C1 segment of cervical spinal cord (tissue), 14 donors: ENCODE results near the gene CRMP1.
A peak's percentile ranks its signal among the peaks of the same experiment; 100 is the strongest.

ENCODE experiments used
- DNase-seq, 14 donors: peaks; one replicate each; lab custom pipeline; 2025; lab: John Stamatoyannopoulos, UW

The CRMP1 gene

DNA sequence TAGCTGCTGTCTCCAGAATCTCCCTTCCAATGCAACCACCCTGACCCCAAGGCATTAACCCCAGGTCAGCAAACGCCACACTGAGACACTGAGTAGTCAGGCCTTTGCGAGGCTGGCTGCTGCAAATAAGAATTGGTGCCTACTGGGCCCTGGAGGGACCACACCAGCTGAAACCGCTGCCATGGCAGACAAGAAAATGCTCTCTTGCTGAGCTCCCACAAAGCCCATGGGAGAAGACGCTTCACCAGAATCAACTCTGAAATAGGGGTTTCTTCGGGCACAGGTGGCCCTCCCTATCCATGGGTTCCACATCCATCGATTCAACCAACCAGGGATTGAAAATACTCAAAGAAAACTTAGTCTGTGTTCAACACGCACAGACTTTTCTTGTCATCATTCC, 26.7 kb upstream of the CRMP1 start:
- no peak for DNase-seq

DNA sequence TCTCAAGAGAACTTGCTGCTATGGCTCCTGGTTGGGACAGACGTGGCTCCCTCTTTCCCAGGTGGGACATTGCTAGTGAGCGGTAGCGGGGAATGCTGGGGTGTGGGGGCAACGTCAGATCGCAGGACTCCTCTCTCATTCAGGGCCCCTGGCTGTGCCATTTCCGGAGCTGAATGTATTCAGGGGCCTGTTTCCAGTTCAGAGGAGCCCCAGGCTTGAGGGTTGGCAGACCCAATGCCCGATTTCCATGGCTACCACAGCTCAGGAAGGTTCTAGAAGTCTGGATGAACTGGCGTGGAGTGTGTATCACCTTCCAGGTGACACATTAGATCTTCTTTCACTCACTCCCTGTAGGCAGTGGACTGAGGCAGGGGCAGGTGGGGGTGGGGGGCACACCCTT, 26.2 kb upstream of the CRMP1 start:
- no peak for DNase-seq

DNA sequence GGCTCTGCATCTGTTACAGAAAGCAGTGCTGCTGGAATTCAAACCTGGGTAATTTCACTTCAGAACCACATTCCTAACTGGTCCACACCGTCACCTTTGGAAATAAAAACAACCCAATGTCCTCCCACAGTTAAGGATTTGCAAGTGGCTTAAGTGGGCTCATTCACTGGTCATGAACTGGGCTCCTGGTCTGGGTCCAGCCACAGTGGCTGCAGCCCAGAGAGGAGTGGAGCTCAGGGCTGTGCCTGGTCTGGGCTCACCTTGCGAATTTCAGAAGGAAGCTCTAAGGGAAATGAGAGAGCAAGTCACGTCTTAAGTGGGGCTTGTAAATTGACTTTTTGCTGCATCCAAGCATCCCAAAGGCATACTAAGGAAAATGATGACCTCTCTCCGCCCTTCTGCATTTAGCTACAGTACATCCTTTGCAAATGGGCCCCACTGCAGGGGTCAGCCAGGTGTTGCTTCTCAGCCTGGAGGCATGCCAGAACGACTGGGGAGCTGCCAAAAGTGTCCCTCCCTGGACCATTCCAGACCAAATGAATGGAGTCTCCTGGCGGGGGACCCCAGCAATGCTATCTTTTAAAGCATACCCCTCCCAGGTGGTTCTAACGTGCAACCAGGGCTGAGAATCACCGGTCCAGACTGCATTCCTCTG, 25.6 kb upstream of the CRMP1 start:
- no peak for DNase-seq

DNA sequence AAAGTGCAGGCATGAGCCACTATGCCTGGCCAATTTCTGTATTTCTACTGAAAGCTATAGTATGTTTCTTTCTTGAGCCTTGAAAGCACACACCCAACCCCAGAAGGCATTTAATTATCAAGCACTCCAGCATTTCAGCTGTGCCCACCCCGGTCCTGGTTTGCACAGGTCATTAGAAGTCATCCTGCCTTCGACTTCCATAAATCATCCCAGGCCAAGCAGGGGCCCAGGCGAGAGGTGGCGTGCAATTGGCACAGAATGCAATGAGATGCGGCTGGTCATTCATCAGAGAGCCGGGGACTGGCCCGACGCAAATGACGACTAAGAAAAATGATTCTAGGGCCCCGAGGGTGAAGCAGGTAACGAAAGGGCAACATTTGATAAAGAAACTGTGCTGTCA, 24.8 kb upstream of the CRMP1 start:
- DNase-seq = no peak

DNA sequence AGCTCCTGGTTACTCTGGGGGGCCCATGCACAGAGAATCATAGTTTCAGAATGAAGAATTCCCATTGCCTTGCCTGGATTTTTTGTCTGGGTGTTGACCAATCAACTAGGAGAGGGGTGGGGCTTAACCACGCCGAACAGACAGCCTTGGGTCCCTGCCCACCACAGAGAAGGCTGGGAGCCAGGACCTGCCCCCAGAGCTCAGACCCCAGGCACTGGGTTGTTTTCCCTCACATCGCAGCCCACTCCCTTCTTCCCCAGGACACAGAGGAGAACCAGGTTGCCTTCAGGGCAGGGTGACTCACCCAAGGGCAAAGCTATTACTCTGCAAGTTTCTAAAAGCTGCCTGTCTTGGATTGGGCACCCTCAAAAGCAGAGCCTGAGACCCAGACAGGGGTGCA, 23.3 kb upstream of the CRMP1 start:
- no peak for DNase-seq

DNA sequence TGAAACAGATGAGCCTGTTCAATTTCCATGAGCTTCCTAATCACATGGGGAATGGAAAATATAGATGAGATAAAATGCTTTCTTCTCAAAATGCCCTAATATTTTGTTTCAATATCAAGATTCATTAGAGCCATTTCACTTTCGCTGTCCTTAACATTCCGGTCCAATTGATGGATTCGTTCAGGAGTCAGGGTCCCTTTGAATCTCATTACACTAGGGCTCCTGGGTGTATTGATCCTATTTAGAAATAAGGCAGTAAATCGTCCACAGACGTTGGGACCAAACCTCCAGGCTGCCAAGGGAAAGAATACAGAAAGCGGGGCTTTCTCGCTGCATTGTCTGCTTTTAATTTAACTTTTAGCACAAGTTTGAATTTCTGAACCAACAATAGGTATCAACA, 20.6 kb upstream of the CRMP1 start:
- no peak for DNase-seq

DNA sequence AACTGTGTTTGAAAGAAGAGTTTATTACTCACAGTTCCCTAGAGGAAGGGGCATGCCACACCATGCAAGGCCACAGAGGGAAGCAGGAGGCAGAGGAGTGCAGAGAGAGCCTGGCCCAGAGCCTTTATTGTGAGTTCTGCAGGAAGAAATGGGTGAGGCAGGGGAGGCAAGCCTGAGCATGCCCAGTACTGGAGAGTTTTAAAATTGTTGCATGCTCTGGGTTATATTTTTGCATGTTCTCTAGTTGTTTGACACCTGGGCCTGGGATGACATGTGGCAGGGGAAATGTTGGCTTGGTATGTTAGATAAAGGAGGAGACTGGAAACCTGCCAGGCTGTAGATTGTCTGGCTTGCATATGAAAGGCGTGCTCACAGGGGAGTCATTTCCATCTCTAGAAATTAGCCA, 19.7 kb upstream of the CRMP1 start:
- DNase-seq = no peak

DNA sequence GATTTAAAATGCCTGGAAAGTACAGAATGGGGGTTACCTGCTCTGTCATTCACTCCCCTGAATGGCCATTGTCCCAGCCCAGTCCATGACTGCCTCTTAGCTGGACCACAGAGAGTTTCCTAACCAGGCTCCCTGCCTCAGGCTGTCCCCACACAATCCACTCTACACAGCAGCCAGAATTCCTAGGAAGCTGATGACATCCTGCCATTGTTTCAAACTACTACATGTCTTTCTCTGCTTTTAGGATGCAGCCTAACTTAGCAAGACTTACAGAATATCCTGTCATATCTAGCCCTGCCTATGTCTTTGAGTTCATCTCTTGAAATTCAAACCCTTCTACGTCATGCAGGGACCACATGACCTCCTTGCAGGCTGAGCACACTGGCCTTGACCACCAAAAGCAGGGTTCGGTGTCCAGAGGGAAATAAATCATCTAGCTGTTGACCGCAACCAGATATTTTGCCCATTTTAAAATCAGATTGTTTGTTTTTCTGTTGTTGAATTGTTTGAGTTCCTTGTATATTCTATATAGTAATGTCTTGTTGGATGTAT, 16.1 kb upstream of the CRMP1 start:
- no peak for DNase-seq

DNA sequence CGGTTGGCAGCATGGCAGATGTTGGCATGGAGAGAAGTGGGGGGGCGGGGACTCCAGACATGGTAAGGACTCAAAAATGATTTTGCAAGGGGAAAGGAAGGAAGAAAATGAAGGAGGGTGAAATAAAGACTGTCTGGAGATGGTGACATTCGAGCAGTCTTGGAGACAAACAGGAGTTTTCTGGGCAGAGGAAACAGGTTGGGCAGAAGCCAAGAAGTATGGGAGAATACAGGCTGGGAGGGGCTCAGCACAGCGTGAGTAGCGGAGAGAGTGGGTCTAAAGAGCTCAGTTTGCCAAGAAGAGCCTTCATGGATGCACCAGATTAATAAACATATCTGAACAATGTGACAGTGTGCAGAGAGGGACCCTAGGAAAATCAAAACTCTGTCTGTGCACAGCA, 13.3 kb upstream of the CRMP1 start:
- no peak for DNase-seq

DNA sequence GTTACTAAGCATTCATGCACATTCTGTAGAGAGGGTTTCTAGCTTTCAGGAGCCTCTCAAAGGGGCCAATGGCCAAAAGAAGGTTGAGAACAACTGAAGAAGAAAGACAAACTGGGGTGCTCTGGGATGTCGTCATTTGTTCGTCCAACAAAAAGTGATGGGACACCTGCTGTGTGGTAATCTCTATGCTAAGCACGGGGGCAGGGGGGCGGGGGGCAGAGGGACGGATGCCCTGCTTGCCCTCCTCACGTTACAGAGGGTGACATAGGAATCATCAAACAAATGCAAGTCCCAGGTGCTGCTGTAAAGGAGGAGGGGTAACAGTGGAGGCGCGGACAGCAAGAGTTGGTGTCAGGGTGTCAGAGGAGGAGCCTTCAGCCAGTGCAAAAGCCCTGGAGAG, 12.8 kb upstream of the CRMP1 start:
- DNase-seq = no peak

DNA sequence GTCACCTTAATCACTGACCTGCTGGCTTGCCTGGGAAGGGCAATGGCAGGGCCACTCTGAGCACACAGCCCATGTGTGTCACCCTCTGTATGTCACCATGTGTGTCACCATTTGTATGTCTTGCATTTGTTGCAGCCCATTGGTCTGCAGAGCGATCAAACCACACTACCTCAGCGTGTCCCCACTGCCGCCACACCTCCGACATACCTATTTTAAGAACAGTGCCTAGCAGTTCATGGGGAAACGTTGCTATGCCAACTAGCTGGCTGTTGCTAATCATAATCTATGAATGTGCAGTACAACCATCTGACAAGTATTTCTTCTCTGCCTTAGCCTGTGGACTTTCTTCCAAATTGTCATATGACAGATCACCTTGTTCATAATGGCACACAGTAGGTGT, 8.0 kb upstream of the CRMP1 start:
- no peak for DNase-seq

DNA sequence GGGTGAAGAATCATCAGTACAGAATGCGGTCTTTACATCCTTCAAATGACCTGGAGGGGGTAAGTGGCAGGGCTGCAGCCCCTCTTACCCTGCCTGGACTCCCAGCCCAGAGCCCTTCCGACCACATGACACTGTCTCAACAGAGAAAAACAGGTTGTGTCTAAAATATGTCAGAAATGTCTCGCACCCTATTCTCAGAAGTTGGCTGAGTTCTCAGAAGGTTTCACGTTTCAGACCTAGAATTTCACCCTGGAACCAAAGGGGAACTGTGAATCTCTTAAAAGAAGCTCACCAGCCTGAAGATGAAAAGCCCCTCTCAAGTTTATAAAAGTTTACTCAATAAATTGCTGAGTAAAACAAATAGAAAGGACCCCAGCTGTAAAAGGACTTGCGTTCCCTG, 7.0 kb upstream of the CRMP1 start:
- no peak for DNase-seq

DNA sequence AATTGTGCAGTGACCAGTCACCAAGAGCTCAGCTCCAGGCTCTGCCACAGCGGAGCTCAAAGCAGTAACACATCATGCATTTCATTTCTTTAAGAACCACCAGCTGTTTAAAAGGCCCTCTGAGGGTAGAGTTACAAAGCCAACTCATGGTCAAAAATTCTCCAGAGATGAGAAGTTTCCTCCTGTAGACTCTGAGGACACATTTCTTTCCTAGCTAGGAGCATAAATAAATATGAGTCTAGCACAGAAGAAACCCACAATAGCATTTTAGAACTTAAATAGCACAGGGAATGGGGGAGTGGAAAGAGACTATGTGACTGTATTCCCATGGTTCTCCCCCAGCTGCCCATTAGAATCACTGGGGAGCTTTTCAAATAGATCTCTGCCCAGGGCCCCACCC, 6.5 kb upstream of the CRMP1 start:
- DNase-seq = no peak

DNA sequence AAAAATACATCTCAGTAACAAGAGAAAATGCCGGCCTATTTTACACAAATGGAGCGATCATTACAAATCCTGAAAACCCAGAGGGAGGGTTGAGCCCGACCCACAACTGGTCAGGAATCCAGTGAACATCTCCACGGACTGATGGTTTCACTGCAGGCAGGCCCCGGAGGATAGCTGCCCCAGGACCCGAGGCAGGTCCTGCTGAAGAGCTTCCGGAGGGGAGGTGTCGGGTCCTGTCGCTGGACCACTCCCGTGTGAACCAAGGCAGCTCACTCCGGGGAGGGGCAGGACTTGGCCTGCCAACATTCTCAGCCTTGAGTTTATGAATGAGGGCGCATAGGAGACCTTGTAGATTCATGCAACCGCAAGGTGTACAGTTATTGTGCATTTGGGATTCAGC, 4.8 kb upstream of the CRMP1 start:
- DNase-seq = no peak

DNA sequence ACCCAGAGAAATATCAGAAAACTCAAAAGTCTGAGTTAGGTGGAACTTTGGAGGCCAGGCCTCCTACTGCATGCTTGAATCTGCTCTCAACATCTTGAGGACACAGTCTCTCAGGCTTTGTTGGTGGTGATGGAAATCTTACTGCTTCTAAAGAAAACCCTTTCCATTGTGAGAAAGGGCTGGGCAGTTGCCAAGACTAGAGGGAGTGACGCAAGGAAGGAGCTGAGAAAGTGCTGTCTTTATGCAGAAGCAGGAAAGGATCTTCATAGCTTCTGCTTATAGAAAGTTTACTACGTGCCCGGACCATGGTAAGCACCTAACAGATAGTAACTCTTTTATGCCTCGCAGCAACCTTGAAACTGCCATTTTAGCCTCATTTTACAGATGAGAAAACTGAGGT, 2.4 kb upstream of the CRMP1 start:
- DNase-seq = no peak

DNA sequence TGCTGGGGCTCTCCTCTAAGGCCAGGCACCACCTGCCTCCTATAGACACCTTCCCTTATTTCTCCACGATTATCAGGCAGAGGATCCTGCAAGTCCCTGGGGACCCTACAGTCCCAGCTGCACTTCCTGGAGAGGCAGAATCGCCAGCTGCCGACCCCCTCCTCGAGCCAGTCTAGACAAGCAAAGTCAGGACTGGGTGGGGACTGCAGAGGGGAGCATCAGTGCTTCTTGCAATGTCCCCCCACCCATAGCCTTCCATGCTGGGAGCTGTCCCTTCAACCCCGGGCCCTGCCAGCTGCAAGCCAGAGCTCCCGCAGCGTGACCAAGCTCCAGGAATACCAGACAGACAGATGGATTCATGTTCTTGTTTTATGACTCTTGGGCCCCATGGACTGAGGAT, 1.4 kb upstream of the CRMP1 start:
- DNase-seq = no peak

DNA sequence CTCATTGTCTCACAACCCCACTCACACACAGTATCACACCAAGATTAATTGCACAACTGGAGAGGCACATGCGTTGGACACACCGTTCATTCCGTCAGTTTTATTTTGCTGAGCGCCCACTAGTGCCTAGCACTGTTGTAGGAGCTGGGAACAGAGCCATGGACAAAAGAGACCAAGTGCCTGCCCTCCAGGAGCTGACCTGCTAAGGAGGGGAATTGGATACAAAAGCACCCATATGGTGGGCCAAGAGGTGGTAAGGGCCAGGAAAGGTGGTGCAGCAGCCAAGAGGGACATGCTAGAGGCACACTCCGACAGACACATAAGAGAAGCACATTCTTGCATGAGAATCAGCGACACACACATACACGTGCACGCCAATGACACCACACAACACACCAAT, 705 bp upstream of the CRMP1 start:
- peak in 1 of 14 donors; percentile 27 for DNase-seq

DNA sequence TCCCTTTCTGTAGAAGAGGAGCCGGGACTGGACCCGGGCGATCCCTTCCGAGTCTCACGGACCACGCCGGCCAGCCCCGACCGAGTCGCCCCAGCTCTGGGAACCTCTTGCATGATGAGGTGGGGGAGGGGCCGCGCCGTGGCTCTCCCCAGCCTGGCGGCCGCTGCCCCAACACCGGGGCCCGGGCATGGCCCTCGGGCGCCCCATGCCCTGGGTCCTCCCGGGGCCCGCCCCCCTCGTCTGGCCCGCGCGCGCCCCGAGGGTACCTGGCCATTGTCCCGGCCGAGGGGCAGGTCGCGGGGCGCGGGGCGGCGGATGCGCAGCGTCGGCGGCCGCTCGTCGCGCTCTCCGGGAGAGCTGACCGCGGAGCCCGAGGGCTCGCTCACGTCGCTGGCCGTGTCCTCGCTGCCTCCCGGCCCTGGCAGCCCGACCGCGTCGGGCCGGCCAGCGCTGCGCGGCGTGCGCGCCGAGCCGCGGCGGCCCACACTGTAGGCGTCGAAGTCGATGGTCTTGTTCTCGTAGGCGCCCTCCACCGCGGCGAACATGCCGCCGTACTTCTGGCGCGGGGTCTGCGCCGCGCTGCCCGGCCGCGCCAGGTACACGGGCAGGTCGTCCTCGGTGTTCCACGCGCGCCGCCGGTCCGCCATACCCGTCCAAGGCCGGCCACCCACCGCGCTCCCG, 423 bp downstream of the CRMP1 start:
- DNase-seq = peak in 1 of 14 donors; percentile 35

DNA sequence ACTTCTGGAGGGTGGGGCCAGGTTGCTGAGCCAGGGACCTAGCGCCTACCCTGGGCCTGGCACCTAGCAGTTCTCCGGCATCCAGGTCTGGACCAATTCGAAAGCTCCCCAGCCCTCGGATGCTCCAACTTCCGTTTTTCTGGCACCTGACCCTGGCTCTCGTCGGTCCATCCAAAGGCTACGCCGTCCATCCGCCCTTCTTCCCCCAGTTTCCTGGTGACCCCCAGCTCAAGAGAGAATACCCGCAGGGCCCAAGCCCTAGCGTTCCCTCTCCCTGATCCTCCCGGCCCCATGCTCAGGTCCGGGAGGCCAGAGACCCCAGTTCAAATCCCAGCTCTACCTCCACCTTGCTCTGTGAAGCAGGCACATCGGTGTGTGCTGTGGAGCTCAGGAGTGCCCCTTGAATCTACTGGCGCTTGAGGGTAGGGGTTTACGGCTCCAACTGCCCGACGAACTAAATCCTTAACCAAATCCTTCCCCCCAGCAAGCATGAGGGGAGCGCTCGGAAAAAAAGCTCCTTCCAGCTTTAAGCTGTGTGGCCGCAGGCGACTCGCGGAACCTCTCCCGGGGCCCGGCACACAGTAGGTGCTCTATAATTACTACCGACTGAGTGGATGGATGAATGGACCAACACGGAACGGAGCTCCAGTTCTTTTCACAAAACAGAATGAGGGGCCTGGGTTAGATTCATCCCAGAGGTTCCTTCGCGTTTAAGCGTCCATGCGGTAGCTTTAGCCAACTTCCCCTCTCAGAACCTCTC, 1.1 kb downstream of the CRMP1 start:
- DNase-seq = no peak

DNA sequence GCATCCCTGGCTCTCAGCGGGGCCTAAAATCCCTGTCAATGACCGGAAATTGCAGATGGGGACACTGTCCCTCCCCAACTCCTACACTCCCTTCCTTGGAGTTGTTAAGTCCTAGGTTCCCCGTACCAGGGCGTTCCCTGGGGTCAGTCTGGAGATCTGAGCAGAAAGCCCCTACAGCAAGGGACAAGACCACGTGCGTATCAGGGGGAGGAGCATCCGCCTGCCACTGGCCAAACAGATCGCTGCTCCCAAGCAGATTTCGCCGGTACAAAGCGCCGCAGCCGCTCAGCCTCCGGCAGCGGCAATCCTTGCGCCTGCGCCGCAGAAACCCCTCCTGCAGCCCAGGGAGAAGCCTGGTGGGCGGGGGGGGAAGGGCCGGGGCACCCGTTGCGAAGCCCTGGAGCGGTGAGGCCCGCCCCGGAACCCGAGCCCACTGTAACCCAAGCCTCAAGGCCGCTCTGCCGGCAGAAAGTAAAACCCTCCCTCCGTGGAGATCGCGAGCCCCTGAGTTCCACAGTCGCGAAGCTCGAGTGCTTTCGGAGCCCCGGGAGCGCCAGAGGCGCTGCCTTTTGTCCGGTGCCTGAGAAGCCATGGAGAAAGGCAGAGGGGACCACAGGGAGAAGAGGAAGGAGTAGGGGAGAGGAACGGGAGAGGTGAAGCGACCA, 2.7 kb downstream of the CRMP1 start:
- peak in 9 of 14 donors; percentile 15 to 92 (median 55) for DNase-seq

DNA sequence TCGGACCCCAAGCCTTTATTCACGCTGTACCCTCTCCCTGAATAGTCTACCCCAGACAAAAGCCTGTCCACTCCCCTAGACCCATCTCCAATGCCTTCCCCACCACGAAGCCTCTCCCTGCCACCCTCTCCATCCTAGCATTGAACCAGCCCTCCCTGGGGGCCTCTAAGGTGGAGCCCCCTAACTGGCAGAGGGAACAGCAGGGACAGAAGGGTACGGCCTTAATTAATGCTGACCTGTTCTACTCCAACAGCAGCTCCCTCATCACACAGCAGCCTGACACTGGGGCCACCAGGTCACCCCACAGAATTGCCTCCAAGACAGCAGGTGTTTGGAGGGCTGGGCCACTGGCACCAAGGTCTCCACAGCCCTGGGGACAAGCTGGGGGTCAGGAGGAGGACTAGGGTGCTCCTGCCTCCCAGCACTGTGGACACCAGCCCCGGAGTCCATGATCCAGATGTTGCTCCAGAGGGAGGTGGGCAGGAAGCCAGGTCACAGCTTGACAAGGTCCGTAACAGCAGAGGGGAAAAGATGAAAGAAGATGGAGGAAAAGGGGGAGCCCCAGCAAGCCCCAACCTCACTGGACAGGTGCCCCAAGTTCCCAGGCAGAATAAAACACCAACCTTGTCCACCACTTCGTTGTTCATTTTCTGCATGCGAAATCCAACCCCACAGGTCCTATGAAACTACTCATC, 3.7 kb downstream of the CRMP1 start:
- no peak for DNase-seq
